ENCODE data around the gene C7.
"Not testable (repeated sequence)": the region's sequence is repeated elsewhere in the genome, so short reads cannot be mapped to it uniquely, and the experiment has no call there.

The C7 gene

DNA sequence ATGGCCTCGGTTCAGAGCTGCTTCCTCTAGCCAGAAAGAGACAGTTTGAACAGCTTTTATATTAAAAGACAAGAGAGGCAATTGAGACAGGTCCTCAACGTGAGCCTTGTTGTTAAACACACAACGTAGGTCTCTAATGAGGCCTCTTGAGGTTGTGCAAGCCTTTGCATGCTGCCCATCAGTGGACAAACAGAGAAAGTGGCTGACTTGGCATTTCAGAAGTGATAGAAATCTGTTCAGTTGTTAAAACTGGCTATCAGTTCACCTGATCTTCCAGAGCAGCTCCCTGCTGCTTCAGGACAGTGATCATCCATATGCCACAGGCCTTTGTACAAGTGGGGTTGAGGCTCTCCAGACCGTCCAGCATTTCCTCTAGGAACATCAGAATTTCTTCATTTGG lies 103.0 kb downstream of the C7 start:
- Histone ChIP-seq H3K27ac (ENCODE audit: low read length) (no peak overlapping the region), H3K79me2 (ENCODE audit: low read length) (no peaks in the 10 kb centered on the region), H3K4me1 (ENCODE audit: low read length) (peaks cover 3% of the 10 kb centered on the region; the same call in 1 of the 2 replicates), H2AFZ (ENCODE audit: low read depth, low read length) (no peak overlapping the region), H3K9me3 (ENCODE audit: insufficient read depth, low read length) (no peaks in the 10 kb centered on the region), H3K4me3 (ENCODE audit: low read length) (no peak overlapping the region), H3K27me3 (ENCODE audit: low read depth, low read length) (no peaks in the 10 kb centered on the region), H4K20me1 (ENCODE audit: insufficient read depth, low read length) (no peaks in the 10 kb centered on the region), H3K9ac (ENCODE audit: low read length) (no peak overlapping the region), H3K36me3 (replicated peaks; ENCODE audit: low read depth, low read length) (no peaks in the 10 kb centered on the region), H3K4me2 (ENCODE audit: low read length) (no peak overlapping the region)
- TF ChIP-seq, protein P1, sequence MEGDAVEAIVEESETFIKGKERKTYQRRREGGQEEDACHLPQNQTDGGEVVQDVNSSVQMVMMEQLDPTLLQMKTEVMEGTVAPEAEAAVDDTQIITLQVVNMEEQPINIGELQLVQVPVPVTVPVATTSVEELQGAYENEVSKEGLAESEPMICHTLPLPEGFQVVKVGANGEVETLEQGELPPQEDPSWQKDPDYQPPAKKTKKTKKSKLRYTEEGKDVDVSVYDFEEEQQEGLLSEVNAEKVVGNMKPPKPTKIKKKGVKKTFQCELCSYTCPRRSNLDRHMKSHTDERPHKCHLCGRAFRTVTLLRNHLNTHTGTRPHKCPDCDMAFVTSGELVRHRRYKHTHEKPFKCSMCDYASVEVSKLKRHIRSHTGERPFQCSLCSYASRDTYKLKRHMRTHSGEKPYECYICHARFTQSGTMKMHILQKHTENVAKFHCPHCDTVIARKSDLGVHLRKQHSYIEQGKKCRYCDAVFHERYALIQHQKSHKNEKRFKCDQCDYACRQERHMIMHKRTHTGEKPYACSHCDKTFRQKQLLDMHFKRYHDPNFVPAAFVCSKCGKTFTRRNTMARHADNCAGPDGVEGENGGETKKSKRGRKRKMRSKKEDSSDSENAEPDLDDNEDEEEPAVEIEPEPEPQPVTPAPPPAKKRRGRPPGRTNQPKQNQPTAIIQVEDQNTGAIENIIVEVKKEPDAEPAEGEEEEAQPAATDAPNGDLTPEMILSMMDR (IDR thresholded peaks at IDR 0.05; ENCODE audit: low read depth, low read length): no peak
- no peak for TF ChIP-seq EZH2phosphoT487 (IDR thresholded peaks at IDR 0.05; ENCODE audit: low read depth)

DNA sequence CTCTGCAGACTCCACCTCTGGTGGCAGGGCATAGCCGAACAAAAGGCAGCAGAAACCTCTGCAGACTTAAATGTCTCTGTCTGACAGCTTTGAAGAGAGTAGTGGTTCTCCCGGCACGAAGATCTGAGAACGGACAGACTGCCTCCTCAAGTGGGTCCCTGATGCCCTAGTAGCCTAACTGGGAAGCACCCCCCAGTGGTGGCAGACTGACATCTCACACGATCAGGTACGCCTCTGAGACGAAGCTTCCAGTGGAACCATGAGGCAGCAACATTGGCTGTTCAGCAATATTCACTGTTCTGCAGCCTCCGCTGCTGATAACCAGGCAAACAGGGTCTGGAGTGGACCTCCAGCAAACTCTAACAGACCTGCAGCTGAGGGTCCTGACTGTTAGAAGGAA lies 113.3 kb downstream of the C7 start:
- H3K4me1 ChIP-seq (ENCODE audit: low read length); H4K20me1 ChIP-seq (ENCODE audit: insufficient read depth, low read length); H3K36me3 ChIP-seq (replicated peaks; ENCODE audit: low read depth, low read length); H3K27me3 ChIP-seq (ENCODE audit: low read depth, low read length); H2AFZ ChIP-seq (ENCODE audit: low read depth, low read length); H3K4me2 ChIP-seq (ENCODE audit: low read length); H3K9me3 ChIP-seq (ENCODE audit: insufficient read depth, low read length); H3K79me2 ChIP-seq (ENCODE audit: low read length); H3K9ac ChIP-seq (ENCODE audit: low read length); H3K4me3 ChIP-seq (ENCODE audit: low read length); H3K27ac ChIP-seq (ENCODE audit: low read length): not testable (repeated sequence)
